GM23248 (cell line): ENCODE measurements around the gene MASP1.

Experiments used
- EZH2 ChIP-seq: fragments of 200-600 bp; sonication (generic); IDR thresholded peaks from 2 replicates; pipeline ENCODE4 v1.6.1; 2018; ENCODE audit warnings: antibody characterized with exemption, mild to moderate bottlenecking; ENCODE audit not compliant: insufficient read depth, poor library complexity, severe bottlenecking
- EZH2phosphoT487 ChIP-seq: fragments of 200-600 bp; sonication (generic); IDR thresholded peaks from 2 replicates; pipeline ENCODE4 v1.6.1; 2018; ENCODE audit warnings: antibody characterized with exemption, moderate library complexity, mild to moderate bottlenecking, low read depth; ENCODE audit not compliant: insufficient read depth

- TF ChIP-seq EZH2 (no peak), EZH2phosphoT487 (no peak)
Observed at GRCh38 chr3:187208159-187208558, 83.4 kb downstream of the MASP1 start.
